AG04450 (cell line): ENCODE results near the gene RFC4. TPM values are rescaled to one million over a fixed set of nuclear protein-coding genes. Genes with fewer than 3 reads are reported as not detected.

Experiments
- CTCF ChIA-PET: fragments of 300-600, 350-600 bp; formaldehyde crosslinking; extraction: SDS; loops from one replicate; lab custom pipeline; 2022; ENCODE audit warnings: antibody characterized with exemption, inconsistent platforms; lab: Charles Lee
- POLR2A ChIA-PET: fragments of 350-600 bp; formaldehyde crosslinking; extraction: SDS; loops from one replicate; lab custom pipeline; 2021; ENCODE audit warnings: antibody characterized with exemption, inconsistent platforms; lab: Yijun Ruan, JAX
- DNase-seq: peaks from one replicate; pipeline ENCODE4 v3.0.0-alpha.2; 2011; ENCODE audit warnings: low read depth, low spot score
- H3K27ac ChIP-seq: one replicate; pipeline ENCODE4 v1.5.1; 2012; ENCODE audit warnings: low read depth, low read length, control low read depth
- H3K27me3 ChIP-seq: one replicate; pipeline ENCODE4 v1.6.0; 2012; ENCODE audit warnings: low read length; ENCODE audit not compliant: control insufficient read depth, insufficient read depth
- H3K4me3 ChIP-seq: 2 replicates; pipeline ENCODE4 v1.5.1; 2011; ENCODE audit warnings: mild to moderate bottlenecking, low read depth, low read length, control low read depth
- H3K9me3 ChIP-seq: 2 replicates; pipeline ENCODE4 v1.5.1; 2012; ENCODE audit warnings: low read length; ENCODE audit not compliant: control insufficient read depth, insufficient read depth
- CTCF ChIP-seq: IDR thresholded peaks from 2 replicates; pipeline ENCODE4 v1.5.1; 2011; ENCODE audit warnings: low read depth, low read length, control low read depth, inconsistent platforms
- polyA plus RNA-seq: library from polyadenylated mRNA; depleted of rRNA; stranded (reverse); fragments of >200 nt; gene quantifications from 2 replicates; pipeline ENCODE4 v1.2.3, GENCODE V29; 2011

The RFC4 gene
- polyA plus RNA-seq, 1 experiment, result 9.4 TPM

- H3K4me3 ChIP-seq, result no peak within 1 kb of the TSS
- H3K27ac ChIP-seq, result no peak within 1 kb of the TSS
- no peaks in the 10 kb centered on the region for H3K9me3 ChIP-seq
- POLR2A ChIA-PET, result no interaction called here
- H3K27me3 ChIP-seq, result peaks cover 34% of the 10 kb centered on the region
- DNase-seq, result no peak
- CTCF ChIA-PET, result no interaction called here
- TF ChIP-seq CTCF, result no peak
Measured at GRCh38 chr3:186842426-186843038, 36.2 kb upstream of the RFC4 start, which contains the start of gene ADIPOQ. Gene ADIPOQ, plus strand, starts transcription at chr3:186842710. Its CDS starts 10,349 bp downstream, at chr3:186853059.

GRCh38 chr3:186841620-186842019, 35.3 kb upstream of the RFC4 start:
- ChIA-PET POLR2A (no interaction called here), CTCF (no interaction called here)
- TF ChIP-seq CTCF, result no peak
- no peaks in the 10 kb centered on the region for H3K9me3 ChIP-seq
- DNase-seq, result no peak
- H3K27ac ChIP-seq, result no peak overlapping the region
- H3K4me3 ChIP-seq, result no peak overlapping the region
- H3K27me3 ChIP-seq, result peaks cover 31% of the 10 kb centered on the region

- Histone ChIP-seq H3K4me3 (no peak overlapping the region), H3K27me3 (peaks cover 21% of the 10 kb centered on the region), H3K27ac (no peak overlapping the region), H3K9me3 (no peaks in the 10 kb centered on the region)
- no peak for TF ChIP-seq CTCF
- DNase-seq, result no peak
- CTCF ChIA-PET, result no interaction called here
- POLR2A ChIA-PET, result interaction anchor here (0.6 kb wide), 1 partner anchor 21 kb away, joined by 3 read pairs; no protein-coding TSS in a partner anchor
Measured at GRCh38 chr3:186839874-186840641, 33.8 kb upstream of the RFC4 start.

GRCh38 chr3:186832276-186832675, 26.0 kb upstream of the RFC4 start:
- H3K4me3 ChIP-seq, result no peak overlapping the region
- TF ChIP-seq CTCF, result no peak
- peaks cover 46% of the 10 kb centered on the region for H3K27me3 ChIP-seq
- ChIA-PET POLR2A (no interaction called here), CTCF (no interaction called here)
- DNase-seq, result no peak
- no peak overlapping the region for H3K27ac ChIP-seq
- no peaks in the 10 kb centered on the region for H3K9me3 ChIP-seq

GRCh38 chr3:186831798-186832197, 25.5 kb upstream of the RFC4 start:
- TF ChIP-seq CTCF, result no peak
- DNase-seq, result no peak
- POLR2A ChIA-PET, result no interaction called here
- no peaks in the 10 kb centered on the region for H3K9me3 ChIP-seq
- CTCF ChIA-PET, result no interaction called here
- no peak overlapping the region for H3K27ac ChIP-seq
- H3K27me3 ChIP-seq, result peaks cover 46% of the 10 kb centered on the region
- H3K4me3 ChIP-seq, result no peak overlapping the region
